ENCODE data around the gene EBP.

DNA sequence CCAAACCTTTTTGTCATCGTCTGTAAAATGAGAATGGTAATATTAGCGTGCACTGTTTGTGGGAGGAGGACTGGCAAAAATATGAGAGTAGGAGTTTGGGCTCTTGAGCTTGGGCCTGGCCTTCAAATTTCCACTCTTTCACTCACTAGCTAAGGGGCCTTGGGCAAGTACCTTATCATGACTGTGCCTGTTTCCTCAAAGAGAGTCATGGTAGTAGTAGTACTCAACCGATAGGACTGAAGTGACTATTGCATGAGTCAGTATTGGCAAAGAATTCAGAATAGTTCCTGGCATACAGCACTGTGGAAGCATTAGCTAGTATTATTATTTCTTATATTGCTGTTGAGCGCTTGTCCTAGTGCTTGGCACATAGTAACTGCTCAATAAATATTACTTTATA lies 36.7 kb downstream of the EBP start:
- TF ChIP-seq CTCF (IDR thresholded peaks at IDR 0.05) (no peak), POLR2AphosphoS5 (IDR thresholded peaks at IDR 0.05) (no peak)

Data from esophagus muscularis mucosa (tissue), 3 donors.